Mesendoderm (in vitro differentiated cells): ENCODE data around the gene C16orf89.
A peak's percentile ranks its signal among the peaks of the same experiment; 100 is the strongest.
"Not testable (repeated sequence)": the region's sequence is repeated elsewhere in the genome, so short reads cannot be mapped to it uniquely, and the experiment has no call there.

Source experiments
- DNase-seq: peaks from one replicate; pipeline ENCODE4 v3.0.0; 2013
- H2AK5ac ChIP-seq: 2 replicates; pipeline ENCODE4 v1.6.1; 2013; ENCODE audit warnings: low read length, inconsistent platforms
- H2BK120ac ChIP-seq: 2 replicates; pipeline ENCODE4 v1.6.1; 2013; ENCODE audit warnings: low read depth, mild to moderate bottlenecking, low read length, moderate library complexity, mixed read lengths
- H2BK15ac ChIP-seq: replicated peaks from 2 replicates; pipeline ENCODE4 v1.6.1; 2013; ENCODE audit warnings: low read depth, mild to moderate bottlenecking, moderate library complexity
- H2BK5ac ChIP-seq: 2 replicates; pipeline ENCODE4 v1.6.1; 2013; ENCODE audit warnings: low read length, inconsistent platforms
- H3K18ac ChIP-seq: 2 replicates; pipeline ENCODE4 v1.6.1; 2013; ENCODE audit warnings: mild to moderate bottlenecking, low read length, mixed read lengths
- H3K23ac ChIP-seq: one replicate; pipeline ENCODE4 v1.6.1; 2013; ENCODE audit warnings: low read length
- H3K27ac ChIP-seq: 2 replicates; pipeline ENCODE4 v1.5.1; 2013; ENCODE audit warnings: low read depth, mild to moderate bottlenecking, inconsistent platforms, low read length, moderate library complexity
- H3K27me3 ChIP-seq: 2 replicates; pipeline ENCODE4 v1.6.1; 2013; ENCODE audit warnings: low read length, control low read depth, mild to moderate bottlenecking, inconsistent platforms; ENCODE audit not compliant: insufficient read depth, poor library complexity
- H3K36me3 ChIP-seq: 2 replicates; pipeline ENCODE4 v1.6.1; 2013; ENCODE audit warnings: low read length, inconsistent platforms; ENCODE audit not compliant: control insufficient read depth, insufficient read depth
- H3K4ac ChIP-seq: one replicate; pipeline ENCODE4 v1.6.1; 2013; ENCODE audit warnings: low read depth, mild to moderate bottlenecking, low read length, moderate library complexity
- H3K4me1 ChIP-seq: 2 replicates; pipeline ENCODE4 v1.6.1; 2013; ENCODE audit warnings: low read depth, low read length, inconsistent platforms; ENCODE audit not compliant: control insufficient read depth
- H3K4me2 ChIP-seq: 2 replicates; pipeline ENCODE4 v1.6.1; 2013; ENCODE audit warnings: low read length
- H3K4me3 ChIP-seq: 2 replicates; pipeline ENCODE4 v1.5.1; 2013; ENCODE audit warnings: mild to moderate bottlenecking, low read length
- H3K56ac ChIP-seq: one replicate; pipeline ENCODE4 v1.6.1; 2013; ENCODE audit warnings: low read length
- H3K79me1 ChIP-seq: 2 replicates; pipeline ENCODE4 v1.6.1; 2013; ENCODE audit warnings: low read length, inconsistent platforms
- H3K79me2 ChIP-seq: 2 replicates; pipeline ENCODE4 v1.6.1; 2013; ENCODE audit warnings: mild to moderate bottlenecking, low read length; ENCODE audit not compliant: control insufficient read depth, insufficient read depth
- H3K9ac ChIP-seq: 2 replicates; pipeline ENCODE4 v1.6.1; 2013; ENCODE audit warnings: low read length, inconsistent platforms
- H4K5ac ChIP-seq: one replicate; pipeline ENCODE4 v1.6.1; 2013; ENCODE audit warnings: low read length
- H4K8ac ChIP-seq: one replicate; pipeline ENCODE4 v1.6.1; 2013; ENCODE audit warnings: low read depth, mild to moderate bottlenecking, control low read depth, low read length, moderate library complexity
- WGBS: extraction: QIAGEN DNeasy Blood & Tissue Kit; methylation state at CpG from one replicate; pipeline ENCODE4 v1.1.7; 2013; ENCODE audit warnings: low lambda C conversion rate, missing lambda C conversion rate; ENCODE audit not compliant: insufficient coverage; ENCODE audit errors: extremely low coverage; 5-methylcytosine and 5-hydroxymethylcytosine counted together

Gene C16orf89

DNA sequence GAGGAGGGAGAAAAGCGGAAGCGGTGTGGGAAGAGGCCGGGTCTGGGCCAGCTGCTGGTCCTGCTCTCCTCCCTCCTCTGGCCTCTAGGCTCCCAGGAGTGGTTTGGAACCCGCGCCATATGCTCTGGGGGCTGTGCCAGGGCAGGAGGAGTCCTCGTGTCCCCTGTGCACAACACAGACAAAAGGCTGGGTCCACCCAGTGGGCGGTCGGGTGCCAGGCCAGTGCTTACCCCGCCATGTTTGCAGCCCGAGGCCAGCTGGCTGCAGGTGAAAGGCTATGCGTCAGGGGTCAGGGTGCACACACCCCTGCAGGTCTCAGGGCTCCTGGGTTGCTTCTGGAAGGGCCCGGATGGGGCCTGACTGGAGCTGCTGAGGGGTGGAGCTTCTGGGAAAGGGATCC lies 14.7 kb upstream of the C16orf89 start:
- not testable (repeated sequence) for H4K5ac ChIP-seq, H2AK5ac ChIP-seq, H3K4ac ChIP-seq, H4K8ac ChIP-seq, H3K4me1 ChIP-seq, H3K4me2 ChIP-seq, H2BK5ac ChIP-seq, H3K79me2 ChIP-seq, H2BK120ac ChIP-seq, H3K4me3 ChIP-seq, H3K79me1 ChIP-seq, H3K23ac ChIP-seq, H3K9ac ChIP-seq, H3K27me3 ChIP-seq, H3K36me3 ChIP-seq, DNase-seq, H3K18ac ChIP-seq, H2BK15ac ChIP-seq, H3K27ac ChIP-seq, H3K56ac ChIP-seq
- WGBS = no CpG with 5 or more reads among the region's 12 CpGs

DNA sequence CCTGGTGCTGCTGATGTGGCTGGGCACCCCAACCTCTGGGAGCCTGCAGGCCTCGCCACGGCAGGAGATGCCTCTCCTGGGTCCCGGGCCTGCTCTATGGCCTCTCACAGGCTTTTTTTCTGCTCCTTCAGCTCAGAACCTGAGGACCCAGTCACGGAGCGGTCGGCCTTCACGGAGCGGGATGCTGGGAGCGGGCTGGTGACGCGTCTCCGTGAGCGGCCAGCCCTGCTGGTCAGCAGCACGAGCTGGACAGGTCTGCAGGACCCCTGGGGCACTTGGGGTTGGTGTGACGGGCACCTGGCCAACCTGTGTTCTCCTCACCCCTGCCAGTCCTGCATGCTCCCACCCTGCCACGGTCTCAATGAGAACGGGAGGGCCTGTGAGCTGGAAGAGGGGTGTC lies 12.9 kb upstream of the C16orf89 start:
- Histone ChIP-seq H3K79me1 (no peaks in the 10 kb centered on the region), H3K18ac (no peak overlapping the region), H3K36me3 (peaks cover 5% of the 10 kb centered on the region), H2BK5ac (no peak overlapping the region), H2AK5ac (no peak overlapping the region), H3K4me1 (no peaks in the 10 kb centered on the region), H4K5ac (no peak overlapping the region), H2BK120ac (no peak overlapping the region), H3K4ac (no peak overlapping the region), H3K27ac (no peak overlapping the region), H3K23ac (no peak overlapping the region), H4K8ac (no peak overlapping the region), H2BK15ac (no peak overlapping the region), H3K56ac (no peak overlapping the region), H3K4me2 (no peak overlapping the region), H3K9ac (no peak overlapping the region), H3K4me3 (no peak overlapping the region), H3K79me2 (no peaks in the 10 kb centered on the region), H3K27me3 (no peaks in the 10 kb centered on the region)
- DNase-seq = no peak
- no CpG with 5 or more reads among the region's 17 CpGs for WGBS

DNA sequence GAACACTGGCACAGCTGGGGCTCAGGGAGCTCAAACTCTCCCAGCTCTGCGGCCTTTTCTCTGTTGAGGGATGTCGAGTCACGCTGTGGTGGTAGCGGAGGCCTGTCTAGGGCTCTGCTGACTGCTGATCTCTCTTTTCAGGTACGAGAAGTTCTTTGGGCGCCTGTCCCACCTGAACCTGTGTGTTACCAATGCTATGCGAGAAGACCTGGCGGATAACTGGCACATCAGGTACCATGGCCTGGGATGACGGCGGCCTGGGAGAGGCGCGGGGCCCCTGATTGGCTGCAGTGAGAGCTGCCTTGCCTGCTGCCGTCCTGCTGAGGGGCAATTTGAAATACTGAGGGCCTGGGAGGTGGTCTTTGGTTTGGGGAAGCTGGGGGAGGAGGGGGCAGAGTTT lies 11.5 kb upstream of the C16orf89 start:
- no peaks in the 10 kb centered on the region for H3K4me1 ChIP-seq
- no CpG with 5 or more reads among the region's 13 CpGs for WGBS
- H3K23ac ChIP-seq = no peak overlapping the region

DNA sequence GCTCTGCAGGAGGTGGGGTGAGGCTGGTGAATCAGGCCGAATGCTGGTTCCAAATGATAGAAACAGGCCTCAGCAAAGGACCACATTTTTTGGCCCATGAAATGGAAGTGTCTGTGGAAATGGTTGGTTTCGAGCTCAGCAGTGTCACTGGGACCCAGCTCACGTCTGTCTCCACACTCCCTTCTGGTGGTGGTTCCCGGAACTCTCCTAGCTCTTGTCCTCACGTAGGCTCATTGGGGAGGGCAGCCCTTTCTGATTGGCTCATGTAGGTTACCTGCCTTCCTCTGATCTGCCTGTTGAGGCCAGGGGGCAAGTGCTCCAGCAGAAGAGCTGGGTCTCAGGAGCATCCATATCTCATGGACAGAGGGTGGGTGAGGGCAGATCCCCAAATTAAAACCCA lies 9.9 kb upstream of the C16orf89 start:
- Histone ChIP-seq H3K79me1 (peaks cover 4% of the 10 kb centered on the region), H3K79me2 (peaks cover 8% of the 10 kb centered on the region), H3K4me2 (no peak overlapping the region), H3K4me1 (no peaks in the 10 kb centered on the region), H3K4me3 (no peak overlapping the region), H3K23ac (no peak overlapping the region), H4K5ac (no peak overlapping the region), H3K4ac (no peak overlapping the region), H3K27ac (no peak overlapping the region), H3K36me3 (peaks cover 5% of the 10 kb centered on the region), H2BK120ac (no peak overlapping the region), H3K27me3 (no peaks in the 10 kb centered on the region), H4K8ac (no peak overlapping the region), H2AK5ac (no peak overlapping the region), H2BK5ac (no peak overlapping the region), H2BK15ac (no peak overlapping the region), H3K9ac (no peak overlapping the region), H3K18ac (no peak overlapping the region), H3K56ac (no peak overlapping the region)
- peak; percentile 76 for DNase-seq
- WGBS = no CpG with 5 or more reads among the region's 5 CpGs

More for the DNA sequence above, 11.5 kb upstream of the C16orf89 start:
- Histone ChIP-seq H2BK5ac (no peak overlapping the region), H3K18ac (no peak overlapping the region), H2BK120ac (no peak overlapping the region), H3K27me3 (no peaks in the 10 kb centered on the region), H3K4me3 (no peak overlapping the region), H3K27ac (no peak overlapping the region), H4K5ac (no peak overlapping the region), H3K4me2 (no peak overlapping the region), H2BK15ac (no peak overlapping the region), H3K79me1 (peaks cover 1% of the 10 kb centered on the region), H3K36me3 (peaks cover 5% of the 10 kb centered on the region), H3K79me2 (peaks cover 6% of the 10 kb centered on the region), H3K9ac (no peak overlapping the region), H4K8ac (no peak overlapping the region), H2AK5ac (no peak overlapping the region), H3K56ac (no peak overlapping the region), H3K4ac (no peak overlapping the region)
- no peak for DNase-seq

DNA sequence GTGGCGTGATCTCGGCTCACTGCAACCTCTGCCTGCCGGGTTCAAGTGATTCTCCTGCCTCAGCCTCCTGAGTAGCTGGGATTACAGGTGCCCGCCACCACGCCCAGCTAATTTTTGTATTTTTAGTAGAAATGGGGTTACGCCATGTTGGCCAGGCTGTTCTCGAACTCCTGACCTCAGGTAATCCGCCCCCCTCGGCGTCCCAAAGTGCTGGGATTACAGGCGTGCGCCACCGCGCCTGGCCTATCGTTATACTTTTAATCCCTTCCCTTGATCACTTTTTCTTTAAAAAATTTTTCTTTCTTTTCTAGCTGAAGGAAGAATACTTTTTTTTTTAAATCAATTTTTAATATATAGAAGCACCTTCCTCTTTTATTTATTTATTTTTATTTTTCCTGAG lies 8.0 kb upstream of the C16orf89 start:
- H3K23ac ChIP-seq, H3K56ac ChIP-seq, H2AK5ac ChIP-seq, H4K5ac ChIP-seq, H3K9ac ChIP-seq, H3K79me1 ChIP-seq, H2BK15ac ChIP-seq, H3K4me3 ChIP-seq, H3K4me1 ChIP-seq, H4K8ac ChIP-seq, H3K36me3 ChIP-seq, H3K27me3 ChIP-seq, H3K4ac ChIP-seq, H3K18ac ChIP-seq, H3K79me2 ChIP-seq, H3K27ac ChIP-seq, H3K4me2 ChIP-seq, H2BK120ac ChIP-seq, H2BK5ac ChIP-seq, DNase-seq: not testable (repeated sequence)
- no CpG with 5 or more reads among the region's 15 CpGs for WGBS

DNA sequence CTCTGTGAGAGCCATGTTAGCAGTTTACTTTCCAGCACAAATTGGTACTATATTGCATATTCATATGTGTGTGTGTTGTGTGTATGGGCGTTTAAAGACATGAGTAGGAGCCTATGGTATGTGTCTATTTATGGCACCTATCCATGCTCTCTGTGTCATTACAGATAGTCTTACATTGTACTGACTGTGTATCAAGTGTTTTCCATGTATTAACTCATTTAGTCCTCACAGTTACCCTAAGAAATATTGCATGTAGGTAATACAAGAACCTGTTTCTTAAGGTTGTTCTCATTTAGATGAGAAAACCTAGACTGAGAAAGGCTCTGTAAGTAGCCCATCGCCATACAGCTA lies 7.5 kb upstream of the C16orf89 start:
- no CpG with 5 or more reads among the region's 2 CpGs for WGBS
- Histone ChIP-seq H2BK5ac (no peak overlapping the region), H3K4ac (no peak overlapping the region), H3K36me3 (peaks cover 5% of the 10 kb centered on the region), H3K4me3 (no peak overlapping the region), H3K4me2 (no peak overlapping the region), H3K56ac (no peak overlapping the region), H3K4me1 (no peaks in the 10 kb centered on the region), H2AK5ac (no peak overlapping the region), H3K9ac (no peak overlapping the region), H3K23ac (no peak overlapping the region), H4K8ac (no peak overlapping the region), H3K27ac (no peak overlapping the region), H3K18ac (no peak overlapping the region), H4K5ac (no peak overlapping the region), H3K79me1 (peaks cover 4% of the 10 kb centered on the region), H3K79me2 (peaks cover 8% of the 10 kb centered on the region), H2BK15ac (no peak overlapping the region), H3K27me3 (no peaks in the 10 kb centered on the region), H2BK120ac (no peak overlapping the region)
- no peak for DNase-seq
